Hepatocyte (in vitro differentiated cells): ENCODE results near the gene INIP. TPM values are rescaled to one million over a fixed set of nuclear protein-coding genes. Genes with fewer than 3 reads are reported as not detected.

ENCODE experiments used
- DNase-seq: peaks from one replicate; pipeline ENCODE4 v3.0.0-alpha.2; 2016; ENCODE audit warnings: low spot score
- H2AFZ ChIP-seq: fragments of 200-600 bp; sonication (generic); 2 replicates; pipeline ENCODE4 v1.6.0; 2016; ENCODE audit warnings: antibody characterized with exemption, mild to moderate bottlenecking
- H3K27ac ChIP-seq: fragments of 200-600 bp; sonication (generic); 2 replicates; pipeline ENCODE4 v1.5.1; 2016; ENCODE audit warnings: mild to moderate bottlenecking
- H3K27me3 ChIP-seq: fragments of 200-600 bp; sonication (generic); 2 replicates; pipeline ENCODE4 v1.6.1; 2016
- H3K36me3 ChIP-seq: fragments of 200-600 bp; sonication (generic); replicated peaks from 2 replicates; pipeline ENCODE4 v1.5.1; 2016; ENCODE audit warnings: low read depth; ENCODE audit not compliant: insufficient read depth
- H3K4me1 ChIP-seq: fragments of 200-600 bp; sonication (generic); 2 replicates; pipeline ENCODE4 v1.5.1; 2016; ENCODE audit warnings: mild to moderate bottlenecking, moderate library complexity; ENCODE audit not compliant: insufficient read depth
- H3K4me2 ChIP-seq: fragments of 200-600 bp; sonication (generic); 2 replicates; pipeline ENCODE4 v1.6.0; 2016
- H3K4me3 ChIP-seq: fragments of 200-600 bp; sonication (generic); 2 replicates; pipeline ENCODE4 v1.5.1; 2016; ENCODE audit warnings: mild to moderate bottlenecking
- H3K79me2 ChIP-seq: fragments of 200-600 bp; sonication (generic); 2 replicates; pipeline ENCODE4 v1.6.0; 2017; ENCODE audit warnings: mild to moderate bottlenecking
- H3K9me2 ChIP-seq: fragments of 200-600 bp; sonication (generic); replicated peaks from 2 replicates; pipeline ENCODE4 v1.6.0; 2017; ENCODE audit warnings: mild to moderate bottlenecking; ENCODE audit not compliant: insufficient read depth
- H3K9me3 ChIP-seq: fragments of 200-600 bp; sonication (generic); 2 replicates; pipeline ENCODE4 v1.5.1; 2016; ENCODE audit warnings: low read depth, mild to moderate bottlenecking
- H4K20me1 ChIP-seq: fragments of 200-600 bp; sonication (generic); 2 replicates; pipeline ENCODE4 v1.6.0; 2016; ENCODE audit warnings: mild to moderate bottlenecking; ENCODE audit not compliant: insufficient read depth, poor library complexity, severe bottlenecking
- EZH2 ChIP-seq: fragments of 200-600 bp; sonication (generic); IDR thresholded peaks from 2 replicates; pipeline ENCODE4 v1.6.1; 2016; ENCODE audit warnings: antibody characterized with exemption, mild to moderate bottlenecking, borderline replicate concordance
- EZH2phosphoT487 ChIP-seq: fragments of 200-600 bp; sonication (generic); IDR thresholded peaks from one replicate; pipeline ENCODE4 v1.6.1; 2018; ENCODE audit warnings: antibody characterized with exemption, mild to moderate bottlenecking, low read depth, moderate library complexity; ENCODE audit not compliant: unreplicated experiment, severe bottlenecking
- WGBS: methylation state at CpG from one replicate; pipeline ENCODE4 v1.1.6; 2016; ENCODE audit warnings: low lambda C conversion rate; ENCODE audit errors: missing lambda C conversion rate; 5-methylcytosine and 5-hydroxymethylcytosine counted together
- polyA plus RNA-seq: library from polyadenylated mRNA; unstranded; fragments of >200 nt; fragmentation: Nextera tagmentation; extraction: Ambion mirVana; gene quantifications from 2 replicates; pipeline ENCODE4 v1.2.1, GENCODE V29; 2016
- total RNA-seq: library from RNA; depleted of rRNA; stranded (reverse); fragments of >200 nt; gene quantifications from 2 replicates; pipeline ENCODE4 v1.2.3, GENCODE V29; 2014
- TF ChIP-seq, protein P1 (sequence below): fragments of 200-600 bp; sonication (generic); IDR thresholded peaks from 2 replicates; pipeline ENCODE4 v1.5.1; 2016; ENCODE audit warnings: antibody characterized with exemption, mild to moderate bottlenecking; ENCODE audit not compliant: poor library complexity

Gene INIP
- total and polyA plus RNA-seq, 2 experiments from 2014 or later, result 19.3 to 37.4 TPM

DNA sequence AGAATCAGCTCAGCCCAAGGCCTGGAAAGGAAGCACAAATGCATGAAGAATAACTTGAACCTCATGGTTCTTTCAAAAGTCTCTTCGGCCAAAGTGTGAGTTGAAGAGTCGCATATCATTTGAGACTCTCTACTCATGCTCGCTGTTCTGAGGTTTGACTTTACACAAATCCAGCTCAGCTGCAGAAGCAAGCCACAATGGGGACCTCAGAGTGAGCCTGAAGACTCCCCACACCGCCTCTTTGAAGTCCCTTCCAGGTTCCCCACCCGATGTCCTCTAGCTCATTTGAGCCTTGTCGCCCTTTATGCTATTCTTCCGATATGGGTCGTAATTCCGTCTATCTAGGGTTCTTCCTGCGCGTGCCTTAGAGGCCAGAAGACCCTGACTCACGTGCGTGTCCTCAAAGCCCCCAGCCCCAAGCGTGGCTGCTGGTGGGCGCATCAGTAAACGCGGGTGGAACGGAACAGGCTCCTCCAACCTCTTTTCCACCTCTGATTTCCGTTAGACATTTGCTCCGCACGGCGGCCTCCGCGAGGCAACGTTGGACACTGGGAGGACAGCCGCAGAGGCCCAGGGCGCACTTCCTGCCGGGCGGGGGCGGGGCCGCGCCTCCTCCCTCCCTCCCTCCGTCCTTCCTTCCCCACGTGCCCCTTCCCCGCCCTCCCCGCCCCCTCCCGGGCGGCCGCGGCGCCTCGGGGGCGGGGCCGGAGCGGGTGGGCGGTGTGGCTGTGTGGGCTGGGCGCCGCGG lies 32.3 kb upstream of the INIP start, which contains the start of gene SNX30:
Gene SNX30 (plus strand): TSS at position 745 of the 748 bp plus-strand sequence. CDS start 242 bp downstream, outside the sequence.
- H3K4me3 ChIP-seq, result peak within 1 kb of the TSS; percentile 86
- H3K4me1 ChIP-seq, result peaks cover 33% of the 10 kb centered on the region
- peak within 1 kb of the TSS; percentile 99 for H2AFZ ChIP-seq
- peak within 1 kb of the TSS; percentile 93 for H3K27ac ChIP-seq
- H4K20me1 ChIP-seq, result no peaks in the 10 kb centered on the region
- H3K79me2 ChIP-seq, result peaks cover 45% of the 10 kb centered on the region
- H3K36me3 ChIP-seq, result no peaks in the 10 kb centered on the region
- H3K27me3 ChIP-seq, result no peaks in the 10 kb centered on the region
- DNase-seq, result peak; percentile 95
- H3K4me2 ChIP-seq, result peak within 1 kb of the TSS; percentile 98
- H3K9me3 ChIP-seq, result no peaks in the 10 kb centered on the region
- no peaks in the 10 kb centered on the region for H3K9me2 ChIP-seq
- 16% methylated on average over 19 of the region's 49 CpGs for WGBS
- no peak for TF ChIP-seq EZH2phosphoT487
- no peak for TF ChIP-seq EZH2
- TF ChIP-seq, protein P1, sequence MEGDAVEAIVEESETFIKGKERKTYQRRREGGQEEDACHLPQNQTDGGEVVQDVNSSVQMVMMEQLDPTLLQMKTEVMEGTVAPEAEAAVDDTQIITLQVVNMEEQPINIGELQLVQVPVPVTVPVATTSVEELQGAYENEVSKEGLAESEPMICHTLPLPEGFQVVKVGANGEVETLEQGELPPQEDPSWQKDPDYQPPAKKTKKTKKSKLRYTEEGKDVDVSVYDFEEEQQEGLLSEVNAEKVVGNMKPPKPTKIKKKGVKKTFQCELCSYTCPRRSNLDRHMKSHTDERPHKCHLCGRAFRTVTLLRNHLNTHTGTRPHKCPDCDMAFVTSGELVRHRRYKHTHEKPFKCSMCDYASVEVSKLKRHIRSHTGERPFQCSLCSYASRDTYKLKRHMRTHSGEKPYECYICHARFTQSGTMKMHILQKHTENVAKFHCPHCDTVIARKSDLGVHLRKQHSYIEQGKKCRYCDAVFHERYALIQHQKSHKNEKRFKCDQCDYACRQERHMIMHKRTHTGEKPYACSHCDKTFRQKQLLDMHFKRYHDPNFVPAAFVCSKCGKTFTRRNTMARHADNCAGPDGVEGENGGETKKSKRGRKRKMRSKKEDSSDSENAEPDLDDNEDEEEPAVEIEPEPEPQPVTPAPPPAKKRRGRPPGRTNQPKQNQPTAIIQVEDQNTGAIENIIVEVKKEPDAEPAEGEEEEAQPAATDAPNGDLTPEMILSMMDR, result peak; percentile 11

DNA sequence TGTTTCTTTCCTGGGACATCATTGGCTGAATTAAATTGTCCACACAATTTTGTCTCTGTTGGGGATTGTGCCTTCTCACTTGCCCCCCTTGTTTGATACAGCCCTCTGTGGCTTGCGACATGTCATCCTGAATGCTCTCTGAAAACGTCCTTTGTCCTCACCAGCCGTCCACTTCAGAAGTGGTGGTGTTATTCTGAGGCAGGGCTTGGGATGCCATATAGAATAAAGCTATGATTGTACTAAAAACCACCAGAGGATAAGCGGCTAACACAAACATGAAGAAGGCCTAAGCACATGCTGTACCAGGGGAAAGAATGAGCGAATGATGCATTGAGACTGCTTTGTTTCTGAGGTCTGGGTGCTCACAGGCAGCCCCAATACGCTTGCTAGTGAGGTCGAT lies 29.2 kb upstream of the INIP start:
- Histone ChIP-seq H4K20me1 (no peaks in the 10 kb centered on the region), H3K36me3 (no peaks in the 10 kb centered on the region), H3K9me2 (no peaks in the 10 kb centered on the region), H3K27me3 (no peaks in the 10 kb centered on the region), H3K79me2 (peaks cover 14% of the 10 kb centered on the region), H3K4me1 (peaks cover 11% of the 10 kb centered on the region), H3K9me3 (no peaks in the 10 kb centered on the region), H3K4me2 (no peak overlapping the region), H3K27ac (no peak overlapping the region), H2AFZ (no peak overlapping the region), H3K4me3 (no peak overlapping the region)
- WGBS, result 94% methylated on average over 7 of the region's 7 CpGs
- DNase-seq, result no peak
- TF ChIP-seq, protein P1, result no peak
- TF ChIP-seq EZH2, result no peak
- TF ChIP-seq EZH2phosphoT487, result no peak

DNA sequence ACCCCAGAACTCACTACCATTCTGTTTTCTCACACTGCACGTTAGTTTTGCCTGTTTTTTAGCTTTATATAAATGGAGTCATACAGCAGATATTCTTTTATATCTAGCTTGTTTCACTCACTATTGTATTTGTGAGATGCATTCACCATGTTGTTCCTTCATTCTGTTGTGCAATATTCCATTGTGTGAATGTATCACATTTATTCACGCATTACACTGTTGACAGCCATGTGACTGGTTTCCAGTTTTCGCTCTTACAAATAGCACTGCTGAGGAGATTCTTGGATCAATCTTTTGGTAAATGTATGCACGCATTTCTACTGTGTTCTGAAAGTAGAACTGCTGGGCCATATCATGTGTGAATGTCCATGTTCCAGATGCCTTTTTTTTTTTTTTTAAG lies 26.3 kb upstream of the INIP start:
- TF ChIP-seq EZH2phosphoT487 (no peak), EZH2 (no peak)
- TF ChIP-seq, protein P1, result no peak
- Histone ChIP-seq H4K20me1 (no peaks in the 10 kb centered on the region), H3K27me3 (no peaks in the 10 kb centered on the region), H3K4me1 (no peaks in the 10 kb centered on the region), H3K9me2 (no peaks in the 10 kb centered on the region), H3K36me3 (no peaks in the 10 kb centered on the region), H3K4me3 (no peak overlapping the region), H3K4me2 (no peak overlapping the region), H3K9me3 (no peaks in the 10 kb centered on the region), H3K79me2 (no peaks in the 10 kb centered on the region), H3K27ac (no peak overlapping the region), H2AFZ (no peak overlapping the region)
- no peak for DNase-seq
- WGBS, result 83% methylated on average over 4 of the region's 4 CpGs
